ENCODE results near the gene GTPBP6. TPM values are rescaled to one million over a fixed set of nuclear protein-coding genes. Genes with fewer than 3 reads are reported as not detected.
"Not testable (repeated sequence)": the region's sequence is repeated elsewhere in the genome, so short reads cannot be mapped to it uniquely, and the experiment has no call there.

The GTPBP6 gene
- total RNA-seq, 2 experiments from 2014 or later, result 48.5 to 52.1 TPM

DNA sequence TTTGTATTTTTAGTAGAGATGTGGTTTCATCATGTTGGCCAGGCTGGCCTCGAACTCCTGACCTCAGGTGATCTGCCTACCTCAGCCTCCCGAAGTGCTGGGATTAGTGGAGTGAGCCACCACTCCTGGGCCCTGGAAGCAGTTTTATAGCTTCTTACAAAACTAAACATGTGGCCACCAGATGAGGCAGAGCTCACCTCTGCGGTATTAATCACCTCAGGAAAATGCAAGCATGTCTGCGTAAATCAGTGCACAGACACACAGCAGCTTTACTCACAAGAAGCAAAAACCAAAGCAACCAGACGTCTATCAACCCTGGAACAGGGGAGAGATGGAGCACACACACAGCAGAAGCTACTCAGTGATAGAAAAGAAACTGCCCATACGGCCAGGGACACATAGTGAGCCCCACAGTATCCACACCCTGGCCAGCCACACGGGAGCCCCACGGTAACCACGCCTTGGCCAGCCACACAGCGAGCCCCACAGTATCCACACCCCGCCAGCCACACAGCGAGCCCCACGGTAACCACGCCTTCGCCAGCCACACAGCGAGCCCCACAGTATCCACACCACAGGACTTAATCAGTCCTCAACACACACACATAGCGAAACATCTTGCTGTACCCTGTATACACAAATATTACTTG, 37.9 kb upstream of the GTPBP6 start:
- Mint-ChIP-seq H3K4me3 (no peak overlapping the region), H3K27me3 (no peaks in the 10 kb centered on the region)
- POLR2A ChIA-PET, result no interaction called here

GRCh38 chrX:355329-356050, 36.9 kb upstream of the GTPBP6 start:
- Mint-ChIP-seq H3K27me3 (no peaks in the 10 kb centered on the region), H3K4me1 (peaks cover 22% of the 10 kb centered on the region), H3K9me3 (peaks cover 15% of the 10 kb centered on the region), H3K4me3 (no peak overlapping the region), H3K27ac (no peak overlapping the region), H3K36me3 (ENCODE audit: low read depth) (peaks cover 40% of the 10 kb centered on the region)
- CTCF ChIA-PET, result no interaction called here
- no peak for DNase-seq
- POLR2A ChIA-PET, result no interaction called here

More for the DNA sequence above, 37.9 kb upstream of the GTPBP6 start:
- H3K36me3 Mint-ChIP-seq (ENCODE audit: low read depth), result peaks cover 48% of the 10 kb centered on the region
- CTCF ChIA-PET, result no interaction called here
- H3K9me3 Mint-ChIP-seq, result peaks cover 22% of the 10 kb centered on the region
- peaks cover 22% of the 10 kb centered on the region for H3K4me1 Mint-ChIP-seq
- peak overlapping the region; percentile 90 for H3K27ac Mint-ChIP-seq
- DNase-seq, result no peak

DNA sequence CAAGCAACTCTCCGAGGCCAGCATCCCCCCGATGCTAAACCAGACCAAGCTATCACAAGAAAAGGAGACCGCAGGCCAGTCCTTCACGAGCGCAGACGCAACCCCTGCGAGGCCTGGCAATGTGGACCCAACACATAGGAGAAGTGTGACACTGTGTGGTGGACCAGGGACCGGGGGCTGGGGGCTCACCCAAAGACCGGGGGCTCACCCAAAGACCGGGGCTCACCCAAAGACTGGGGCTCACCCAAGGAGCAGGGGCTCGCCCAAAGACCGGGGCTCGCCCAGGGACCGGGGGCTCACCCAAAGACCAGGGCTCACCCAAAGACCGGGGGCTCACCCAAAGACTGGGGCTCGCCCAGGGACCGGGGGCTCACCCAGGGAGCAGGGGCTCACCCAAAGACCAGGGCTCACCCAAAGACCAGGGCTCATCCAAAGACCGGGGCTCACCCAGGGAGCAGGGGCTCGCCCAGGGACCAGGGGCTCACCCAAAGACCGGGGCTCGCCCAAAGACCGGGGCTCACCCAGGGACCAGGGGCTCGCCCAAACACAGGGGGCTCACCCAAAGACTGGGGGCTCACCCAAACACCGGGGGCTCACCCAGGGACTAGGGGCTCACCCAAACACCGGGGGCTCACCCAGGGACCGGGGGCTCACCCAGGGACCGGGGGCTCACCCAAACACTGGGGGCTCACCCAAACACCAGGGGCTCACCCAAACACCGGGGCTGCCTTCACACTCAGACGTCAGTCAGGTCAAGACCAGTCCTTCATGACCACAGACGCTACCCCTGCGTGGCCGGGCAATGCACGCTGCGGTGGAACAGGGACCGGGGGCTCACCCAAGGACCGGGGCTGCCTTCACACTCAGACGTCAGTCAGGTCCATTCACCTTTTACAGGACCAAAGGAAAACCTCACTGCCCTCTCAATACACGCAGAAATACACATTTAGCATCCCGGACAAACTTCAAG, 35.3 kb upstream of the GTPBP6 start:
- Mint-ChIP-seq H3K36me3 (ENCODE audit: low read depth) (peaks cover 30% of the 10 kb centered on the region), H3K4me1 (peaks cover 22% of the 10 kb centered on the region), H3K27me3 (no peaks in the 10 kb centered on the region), H3K4me3 (no peak overlapping the region), H3K27ac (peak overlapping the region; percentile 41), H3K9me3 (peaks cover 7% of the 10 kb centered on the region)
- POLR2A ChIA-PET, result no interaction called here
- no peak for DNase-seq
- CTCF ChIA-PET, result no interaction called here

DNA sequence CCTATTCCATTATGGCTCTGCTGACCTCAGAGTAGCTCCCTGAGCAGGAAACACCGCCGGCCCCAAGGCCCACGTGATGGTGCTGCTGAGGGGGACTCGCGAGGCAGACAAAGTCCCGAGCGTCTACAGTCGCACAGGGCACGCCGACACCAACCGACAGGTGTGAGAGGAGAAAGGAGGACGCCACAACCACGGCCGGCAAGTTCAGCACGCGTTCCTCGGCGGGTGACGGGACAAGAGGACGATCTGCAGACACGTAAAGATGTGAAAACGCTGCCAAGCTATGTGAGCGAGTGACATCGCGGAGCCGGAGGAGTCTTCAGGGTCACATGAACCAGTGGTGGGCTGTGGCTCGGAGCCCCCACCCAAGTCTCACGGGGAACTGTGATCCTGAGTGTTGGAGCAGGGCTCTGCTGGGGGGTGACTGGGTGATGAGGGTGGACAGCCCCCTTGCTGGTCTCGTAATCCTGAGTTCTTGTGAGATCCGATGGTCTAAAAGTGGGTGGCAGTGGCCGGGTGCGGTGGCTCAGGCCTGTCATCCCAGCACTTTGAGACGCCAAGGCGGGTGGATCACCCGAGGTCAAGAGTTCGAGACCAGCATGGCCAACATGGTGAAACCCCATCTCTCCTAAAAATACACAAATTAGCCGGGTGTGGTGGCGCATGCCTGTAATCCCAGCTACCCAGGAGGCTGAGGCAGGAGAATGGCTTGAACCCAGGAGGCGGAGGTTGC, 34.2 kb upstream of the GTPBP6 start:
- H3K36me3 Mint-ChIP-seq (ENCODE audit: low read depth), result peaks cover 23% of the 10 kb centered on the region
- no peaks in the 10 kb centered on the region for H3K27me3 Mint-ChIP-seq
- H3K4me1 Mint-ChIP-seq, result peaks cover 20% of the 10 kb centered on the region
- H3K27ac Mint-ChIP-seq, result no peak overlapping the region
- ChIA-PET CTCF (no interaction called here), POLR2A (no interaction called here)
- DNase-seq, result no peak
- peaks cover 5% of the 10 kb centered on the region for H3K9me3 Mint-ChIP-seq
- no peak overlapping the region for H3K4me3 Mint-ChIP-seq

DNA sequence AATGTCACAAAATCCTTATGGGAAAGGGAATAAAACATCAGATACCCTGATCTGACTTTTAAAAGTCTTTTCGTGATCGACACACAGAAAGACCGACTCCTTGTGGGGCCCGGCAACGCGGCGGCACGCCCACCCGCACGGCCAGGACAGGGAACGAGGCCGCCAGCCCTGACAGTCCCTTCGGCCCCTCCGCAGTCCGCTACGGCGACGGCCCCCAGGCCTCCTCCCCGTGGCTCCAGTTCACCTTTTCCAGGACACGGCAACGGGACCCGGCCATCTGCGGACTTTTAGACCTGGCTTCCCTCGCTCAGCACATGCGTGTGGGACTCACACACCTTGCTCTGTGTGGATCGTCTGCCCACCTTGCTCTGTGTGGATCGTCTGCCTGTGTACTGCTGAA, 33.6 kb upstream of the GTPBP6 start:
- H3K9me3 Mint-ChIP-seq, result peaks cover under 1% of the 10 kb centered on the region
- peaks cover 14% of the 10 kb centered on the region for H3K4me1 Mint-ChIP-seq
- DNase-seq, result no peak
- ChIA-PET POLR2A (no interaction called here), CTCF (no interaction called here)
- H3K27ac Mint-ChIP-seq, result no peak overlapping the region
- H3K27me3 Mint-ChIP-seq, result no peaks in the 10 kb centered on the region
- H3K36me3 Mint-ChIP-seq (ENCODE audit: low read depth), result peaks cover 18% of the 10 kb centered on the region
- H3K4me3 Mint-ChIP-seq, result no peak overlapping the region

- Mint-ChIP-seq H3K27me3 (no peaks in the 10 kb centered on the region), H3K36me3 (ENCODE audit: low read depth) (peaks cover 17% of the 10 kb centered on the region), H3K9me3 (no peaks in the 10 kb centered on the region), H3K4me3 (no peak overlapping the region), H3K27ac (no peak overlapping the region), H3K4me1 (peaks cover 9% of the 10 kb centered on the region)
- POLR2A ChIA-PET, result no interaction called here
- DNase-seq, result no peak
- CTCF ChIA-PET, result no interaction called here
Observed at GRCh38 chrX:351736-352135, 33.1 kb upstream of the GTPBP6 start.

DNA sequence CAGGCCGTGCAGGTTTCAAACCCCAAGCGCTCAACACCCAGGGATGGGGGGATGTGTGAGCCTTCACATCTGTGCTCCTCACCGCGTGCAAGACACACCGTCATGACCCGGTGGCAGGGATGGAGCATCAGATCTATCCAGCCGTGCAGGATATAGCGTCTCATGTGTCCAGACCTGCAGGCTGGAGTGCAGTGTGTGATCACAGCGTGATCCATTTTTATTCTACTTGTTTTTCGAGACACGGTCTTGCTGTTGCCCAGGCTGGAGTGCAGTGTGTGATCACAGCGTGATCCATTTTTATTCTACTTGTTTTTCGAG, 32.7 kb upstream of the GTPBP6 start:
- H3K27me3 Mint-ChIP-seq, POLR2A ChIA-PET, CTCF ChIA-PET, H3K27ac Mint-ChIP-seq, H3K9me3 Mint-ChIP-seq, H3K4me3 Mint-ChIP-seq, DNase-seq, H3K4me1 Mint-ChIP-seq: not testable (repeated sequence)
- H3K36me3 Mint-ChIP-seq (ENCODE audit: low read depth), result peaks cover 18% of the 10 kb centered on the region

- POLR2A ChIA-PET, result no interaction called here
- no peak for DNase-seq
- peaks cover 4% of the 10 kb centered on the region for H3K4me1 Mint-ChIP-seq
- H3K27me3 Mint-ChIP-seq, result no peaks in the 10 kb centered on the region
- peaks cover 15% of the 10 kb centered on the region for H3K36me3 Mint-ChIP-seq (ENCODE audit: low read depth)
- H3K27ac Mint-ChIP-seq, result no peak overlapping the region
- no peak overlapping the region for H3K4me3 Mint-ChIP-seq
- CTCF ChIA-PET, result no interaction called here
- H3K9me3 Mint-ChIP-seq, result no peaks in the 10 kb centered on the region
Observed at GRCh38 chrX:350534-351323, 32.1 kb upstream of the GTPBP6 start.

DNA sequence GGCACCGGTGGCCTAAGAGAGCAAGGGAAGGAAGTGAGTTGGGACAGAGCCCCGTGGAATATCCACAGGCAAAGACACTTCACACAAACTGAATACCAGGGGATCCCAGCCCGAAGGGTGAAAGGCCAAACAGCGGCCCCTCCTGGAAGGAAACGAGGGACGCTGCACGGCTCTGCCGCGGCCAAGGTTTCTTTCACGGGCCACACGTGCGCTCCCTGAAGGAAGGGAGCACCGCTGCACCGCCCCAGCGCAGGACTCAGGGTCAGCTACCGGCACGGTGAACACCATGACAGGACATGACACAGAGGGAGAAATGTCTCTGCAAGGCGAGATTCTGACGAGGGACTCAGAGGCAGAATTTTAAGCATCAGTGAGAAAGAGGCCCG, 31.5 kb upstream of the GTPBP6 start:
- Mint-ChIP-seq H3K36me3 (ENCODE audit: low read depth) (peaks cover 14% of the 10 kb centered on the region), H3K27ac (no peak overlapping the region), H3K9me3 (no peaks in the 10 kb centered on the region), H3K4me1 (peaks cover 2% of the 10 kb centered on the region), H3K4me3 (no peak overlapping the region), H3K27me3 (no peaks in the 10 kb centered on the region)
- CTCF ChIA-PET, result no interaction called here
- DNase-seq, result no peak
- POLR2A ChIA-PET, result no interaction called here

DNA sequence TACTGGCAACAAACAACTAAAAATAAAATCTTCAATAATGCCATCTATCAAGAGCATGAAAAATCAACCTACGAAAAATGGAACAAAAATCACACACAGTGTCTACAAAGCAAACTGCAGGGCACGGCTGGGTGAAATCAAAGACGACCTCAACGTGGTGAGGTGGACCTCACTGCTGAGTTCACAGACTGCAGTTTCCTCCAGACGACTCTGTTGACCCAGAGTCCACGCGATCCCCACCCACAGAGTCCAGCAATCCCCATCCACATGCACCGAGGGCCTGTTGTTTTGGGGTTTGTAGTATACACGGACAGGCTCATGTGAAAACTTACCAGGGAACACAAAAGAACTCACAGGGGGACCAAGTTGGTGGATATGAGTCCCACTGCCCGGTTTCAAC, 31.1 kb upstream of the GTPBP6 start:
- no peak overlapping the region for H3K27ac Mint-ChIP-seq
- CTCF ChIA-PET, result no interaction called here
- no peaks in the 10 kb centered on the region for H3K27me3 Mint-ChIP-seq
- POLR2A ChIA-PET, result no interaction called here
- H3K4me1 Mint-ChIP-seq, result peaks cover under 1% of the 10 kb centered on the region
- H3K9me3 Mint-ChIP-seq, result no peaks in the 10 kb centered on the region
- DNase-seq, result no peak
- peaks cover 15% of the 10 kb centered on the region for H3K36me3 Mint-ChIP-seq (ENCODE audit: low read depth)
- no peak overlapping the region for H3K4me3 Mint-ChIP-seq

GRCh38 chrX:349196-349595, 30.6 kb upstream of the GTPBP6 start:
- H3K27me3 Mint-ChIP-seq, result no peaks in the 10 kb centered on the region
- H3K9me3 Mint-ChIP-seq, result no peaks in the 10 kb centered on the region
- no peak for DNase-seq
- H3K27ac Mint-ChIP-seq, result no peak overlapping the region
- peaks cover 18% of the 10 kb centered on the region for H3K36me3 Mint-ChIP-seq (ENCODE audit: low read depth)
- H3K4me3 Mint-ChIP-seq, result no peak overlapping the region
- H3K4me1 Mint-ChIP-seq, result no peaks in the 10 kb centered on the region
- POLR2A ChIA-PET, result no interaction called here
- CTCF ChIA-PET, result no interaction called here

DNA sequence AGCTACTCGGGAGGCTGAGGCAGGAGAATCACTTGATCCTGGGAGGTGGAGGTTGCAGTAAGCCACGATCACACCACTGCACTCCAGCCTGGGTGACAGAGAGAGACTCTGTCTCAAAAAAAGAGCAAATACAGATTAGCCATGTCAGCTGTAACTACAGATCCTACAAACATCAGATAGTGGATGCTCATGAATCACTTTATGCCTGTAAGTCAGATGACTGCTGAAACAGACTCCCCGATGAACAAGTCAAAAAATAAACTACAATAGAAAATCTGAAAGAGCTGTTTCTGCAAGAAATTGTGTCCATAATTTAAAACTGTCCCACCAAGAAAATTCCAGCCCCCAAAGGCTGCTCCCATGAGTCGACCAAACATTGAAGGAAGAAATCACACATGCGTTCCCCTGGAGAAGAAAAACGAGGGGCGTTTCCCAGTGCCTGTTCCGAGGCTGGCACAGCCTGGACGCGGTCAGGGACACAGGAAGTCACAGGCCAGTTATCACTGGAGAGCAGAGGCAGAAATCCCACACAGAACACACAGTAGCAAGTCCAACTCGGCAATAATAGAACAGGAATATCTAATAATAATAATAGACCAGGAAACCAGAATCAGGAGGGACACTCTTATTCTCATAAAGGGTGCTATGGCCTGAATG, 30.0 kb upstream of the GTPBP6 start:
- POLR2A ChIA-PET, result no interaction called here
- no peaks in the 10 kb centered on the region for H3K27me3 Mint-ChIP-seq
- CTCF ChIA-PET, result no interaction called here
- peaks cover 18% of the 10 kb centered on the region for H3K36me3 Mint-ChIP-seq (ENCODE audit: low read depth)
- H3K4me1 Mint-ChIP-seq, result no peaks in the 10 kb centered on the region
- H3K9me3 Mint-ChIP-seq, result no peaks in the 10 kb centered on the region
- no peak overlapping the region for H3K4me3 Mint-ChIP-seq
- no peak overlapping the region for H3K27ac Mint-ChIP-seq
- no peak for DNase-seq
